ENCODE data around the gene NKX6-2. TPM values are rescaled to one million over a fixed set of nuclear protein-coding genes. Genes with fewer than 3 reads are reported as not detected.
A peak's percentile ranks its signal among the peaks of the same experiment; 100 is the strongest.

Gene NKX6-2
- total and polyA plus RNA-seq, 2 experiments from 2014 or later, result 0.24 to 9.3 TPM

- ATAC-seq (peak; percentile 79), DNase-seq (ENCODE audit: low spot score) (peak; percentile 44)
Measured at GRCh38 chr10:132774181-132774901, 11.6 kb downstream of the NKX6-2 start.

More at GRCh38 chr10:132774181-132774901, 11.6 kb downstream of the NKX6-2 start:
- TF ChIP-seq CREB1 (CRISPR knock-in tag; IDR thresholded peaks at IDR 0.05; ENCODE audit: low read depth) (no peak), ZNF331 (CRISPR knock-in tag; IDR thresholded peaks at IDR 0.05; ENCODE audit: low read depth) (no peak), ZNF114 (CRISPR knock-in tag; IDR thresholded peaks at IDR 0.05) (no peak), CTCF (conservative IDR thresholded peaks at IDR 0.05; ENCODE audit: low read depth in 2 of 2) (no peak), EZH2 (IDR thresholded peaks at IDR 0.05; ENCODE audit: low read depth, unreplicated experiment) (no peak), JUNB (IDR thresholded peaks at IDR 0.05; ENCODE audit: unreplicated experiment) (no peak), POLR2AphosphoS5 (IDR thresholded peaks at IDR 0.05; ENCODE audit: low read depth) (no peak), ZNF462 (CRISPR knock-in tag; IDR thresholded peaks at IDR 0.05) (no peak), STAT1 (IDR thresholded peaks at IDR 0.05; ENCODE audit: unreplicated experiment) (no peak), ETS1 (IDR thresholded peaks at IDR 0.05) (no peak), REST (IDR thresholded peaks at IDR 0.05; ENCODE audit: unreplicated experiment) (no peak), EZH2phosphoT487 (IDR thresholded peaks at IDR 0.05; ENCODE audit: unreplicated experiment) (no peak), NANOG (IDR thresholded peaks at IDR 0.05; ENCODE audit: borderline replicate concordance) (no peak)
- H3K4me1 Mint-ChIP-seq, result peaks cover 5% of the 10 kb centered on the region; the same call in 2 of the 3 replicates
- H3K27me3 Mint-ChIP-seq (ENCODE audit: insufficient read depth, low read depth, poor library complexity), result peaks cover 9% of the 10 kb centered on the region
- Histone ChIP-seq H3K4me1 (ENCODE audit: insufficient read depth) (no peaks in the 10 kb centered on the region), H3K27me3 (ENCODE audit: insufficient read depth) (no peaks in the 10 kb centered on the region), H3K9me2 (ENCODE audit: insufficient read depth) (no peaks in the 10 kb centered on the region), H2AFZ (no peak overlapping the region), H3K36me3 (ENCODE audit: insufficient read depth) (no peaks in the 10 kb centered on the region), H3K27ac (ENCODE audit: low read depth) (no peak overlapping the region), H3K4me3 (no peak overlapping the region), H3F3A (replicated peaks; ENCODE audit: low read depth) (no peaks in the 10 kb centered on the region), H3K79me2 (replicated peaks; ENCODE audit: insufficient read depth) (no peaks in the 10 kb centered on the region), H4K20me1 (replicated peaks; ENCODE audit: insufficient read depth) (no peaks in the 10 kb centered on the region), H3K4me2 (no peak overlapping the region)
- H3K9me3 Mint-ChIP-seq, result no peaks in the 10 kb centered on the region; the same call in 1 of the 3 replicates
- peaks cover 4% of the 10 kb centered on the region for H3K36me3 Mint-ChIP-seq (ENCODE audit: low read depth)
- H3K4me3 Mint-ChIP-seq, result no peak overlapping the region
- H3K27ac Mint-ChIP-seq, result no peak overlapping the region
